Large intestine (tissue), 3 donors: ENCODE results near the gene GANAB. TPM values are rescaled to one million over a fixed set of nuclear protein-coding genes. Genes with fewer than 3 reads are reported as not detected.
"Not testable (repeated sequence)": the region's sequence is repeated elsewhere in the genome, so short reads cannot be mapped to it uniquely, and the experiment has no call there.

Source experiments
- DNase-seq, 2 donors: peaks; one replicate each; pipeline versions ENCODE4 v3.0.0 to v3.0.0-alpha.2; 2013
- H3K27ac ChIP-seq: one replicate; pipeline ENCODE4 v1.5.1; 2013; ENCODE audit warnings: low read length
- H3K27me3 ChIP-seq: 2 replicates; pipeline ENCODE4 v1.6.1; 2013; ENCODE audit warnings: low read length; ENCODE audit not compliant: control insufficient read depth, insufficient read depth
- H3K36me3 ChIP-seq: 2 replicates; pipeline ENCODE4 v1.6.1; 2013; ENCODE audit warnings: low read length; ENCODE audit not compliant: control insufficient read depth, insufficient read depth
- H3K4me1 ChIP-seq: one replicate; pipeline ENCODE4 v1.6.1; 2013; ENCODE audit warnings: low read length; ENCODE audit not compliant: control insufficient read depth, insufficient read depth
- H3K4me3 ChIP-seq: one replicate; pipeline ENCODE4 v1.5.1; 2013; ENCODE audit warnings: low read length
- H3K9me3 ChIP-seq: one replicate; pipeline ENCODE4 v1.6.1; 2013; ENCODE audit warnings: mild to moderate bottlenecking, low read depth, low read length, moderate library complexity; ENCODE audit not compliant: control insufficient read depth
- WGBS: methylation state at CpG from one replicate; pipeline ENCODE4 v1.1.5; 2013; ENCODE audit warnings: low lambda C conversion rate; ENCODE audit not compliant: insufficient coverage; 5-methylcytosine and 5-hydroxymethylcytosine counted together
- polyA plus RNA-seq: library from polyadenylated mRNA; unstranded; fragments of 120-200 nt; gene quantifications from one replicate; pipeline ENCODE4 v1.2.1, GENCODE V29; 2013

GANAB gene
- polyA plus RNA-seq, 1 donor = 272 TPM

GRCh38 chr11:62588966-62589637 lies 57.3 kb downstream of the GANAB start:
- Histone ChIP-seq H3K4me3 (no peak overlapping the region), H3K27me3 (no peaks in the 10 kb centered on the region), H3K9me3 (no peaks in the 10 kb centered on the region), H3K36me3 (peaks cover 34% of the 10 kb centered on the region), H3K27ac (no peak overlapping the region), H3K4me1 (peaks cover 12% of the 10 kb centered on the region)
- WGBS = 23% methylated on average over 2 of the region's 18 CpGs
- DNase-seq = no peak

DNA sequence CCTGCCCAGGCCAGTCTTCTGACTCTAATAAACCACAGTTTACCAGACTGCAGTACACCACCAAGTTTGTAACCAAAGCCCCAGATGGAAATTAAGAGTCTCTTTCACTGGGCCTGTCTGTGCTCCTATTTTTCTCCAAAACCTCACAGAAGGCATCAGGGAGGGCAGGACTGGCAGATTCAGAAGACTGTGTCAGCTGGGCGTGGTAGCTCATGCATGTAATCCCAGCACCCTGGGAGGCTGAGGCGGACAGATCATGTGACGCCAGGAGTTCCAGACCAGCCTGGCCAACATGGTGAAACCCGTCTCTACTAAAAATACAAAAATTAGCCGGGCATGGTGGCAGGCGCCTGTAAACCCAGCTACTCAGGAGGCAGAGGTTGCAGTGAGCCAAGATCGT lies 61.1 kb downstream of the GANAB start:
- DNase-seq, H3K4me1 ChIP-seq, H3K27ac ChIP-seq, H3K27me3 ChIP-seq, H3K4me3 ChIP-seq, H3K9me3 ChIP-seq: not testable (repeated sequence)
- no CpG with 5 or more reads among the region's 7 CpGs for WGBS
- peaks cover 41% of the 10 kb centered on the region for H3K36me3 ChIP-seq

DNA sequence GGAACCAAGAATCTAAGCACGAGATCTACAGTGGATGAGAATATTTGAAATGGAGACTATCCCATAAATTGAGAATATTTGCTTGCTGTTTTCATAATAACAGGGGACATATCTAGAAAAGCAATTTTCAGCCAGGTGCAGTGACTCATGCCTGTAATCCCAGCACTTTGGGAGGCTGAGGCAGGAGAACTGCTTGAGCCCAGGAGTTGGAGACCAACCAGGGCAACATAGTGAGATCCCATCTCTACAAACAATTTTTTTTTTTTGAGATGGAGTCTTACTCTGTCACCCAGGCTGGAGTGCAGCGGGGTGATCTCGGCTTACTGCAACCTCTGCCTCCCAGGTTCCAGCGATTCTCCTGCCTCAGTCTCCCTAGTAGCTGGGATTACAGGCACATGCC lies 64.7 kb downstream of the GANAB start:
- not testable (repeated sequence) for DNase-seq, H3K4me1 ChIP-seq, H3K4me3 ChIP-seq, H3K27me3 ChIP-seq, H3K27ac ChIP-seq, H3K9me3 ChIP-seq
- no CpG with 5 or more reads among the region's 4 CpGs for WGBS
- H3K36me3 ChIP-seq = peaks cover 47% of the 10 kb centered on the region

DNA sequence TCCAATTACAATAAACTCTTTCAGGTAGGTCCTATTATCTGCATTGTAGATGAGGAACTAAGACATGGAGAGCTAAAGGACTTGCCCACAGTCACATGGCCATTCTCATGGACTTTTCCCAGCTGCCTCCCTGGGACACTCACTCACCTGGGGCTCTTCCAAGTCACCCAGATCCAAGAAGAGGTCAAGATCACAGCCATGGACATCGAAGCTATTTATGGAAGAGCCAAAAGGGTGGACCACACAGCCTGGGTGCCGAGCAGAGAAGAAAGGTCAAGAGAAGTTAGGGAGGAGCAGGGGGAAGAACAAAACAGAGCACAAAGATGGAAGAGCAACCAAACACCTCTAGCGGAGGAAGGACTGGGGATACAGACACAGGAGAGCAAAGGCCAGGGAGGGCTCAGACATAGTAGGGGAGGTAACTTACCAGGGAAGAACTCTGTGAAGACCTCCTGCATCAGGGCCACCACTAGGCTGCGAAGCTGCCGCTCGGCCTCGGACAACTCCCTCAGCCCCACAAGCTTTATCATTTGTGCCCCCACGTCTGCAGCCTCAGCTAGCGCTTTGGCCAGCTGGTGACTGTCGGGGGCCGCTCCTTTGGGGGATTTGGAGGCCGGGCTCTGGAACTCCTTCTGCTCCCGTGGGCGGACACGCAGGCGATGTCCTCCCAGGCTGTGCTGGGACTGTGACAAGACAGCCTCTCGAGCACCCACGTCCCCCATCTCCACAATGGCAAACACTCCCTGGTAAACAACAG lies 65.3 kb downstream of the GANAB start:
- DNase-seq = no peak
- no peak overlapping the region for H3K4me3 ChIP-seq
- 100% methylated on average over 1 of the region's 18 CpGs for WGBS
- no peak overlapping the region for H3K27ac ChIP-seq
- no peaks in the 10 kb centered on the region for H3K9me3 ChIP-seq
- H3K27me3 ChIP-seq = no peaks in the 10 kb centered on the region
- no peaks in the 10 kb centered on the region for H3K4me1 ChIP-seq
- peaks cover 51% of the 10 kb centered on the region for H3K36me3 ChIP-seq

DNA sequence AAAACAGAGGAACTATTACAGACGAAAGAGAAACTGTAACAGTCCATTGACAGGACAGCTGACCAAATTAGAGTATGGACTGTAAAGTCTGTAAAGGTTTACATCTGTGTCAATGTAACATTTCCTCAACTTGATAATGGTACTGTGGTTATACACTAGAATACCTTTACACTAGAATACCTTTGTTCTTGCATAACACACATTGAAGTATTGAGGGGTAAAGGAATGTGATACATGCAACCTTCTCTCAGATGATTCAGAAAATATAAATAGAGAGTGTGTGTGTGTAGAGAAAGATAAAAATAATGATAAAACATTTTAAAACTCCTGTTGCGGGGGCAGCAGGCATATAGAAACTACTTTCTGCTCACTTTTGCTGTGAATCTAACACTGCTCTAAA lies 67.2 kb downstream of the GANAB start:
- Histone ChIP-seq H3K36me3 (peaks cover 49% of the 10 kb centered on the region), H3K4me1 (peaks cover 11% of the 10 kb centered on the region), H3K9me3 (no peaks in the 10 kb centered on the region), H3K27me3 (no peaks in the 10 kb centered on the region), H3K27ac (no peak overlapping the region), H3K4me3 (no peak overlapping the region)
- DNase-seq = no peak
- WGBS = 100% methylated on average over 1 of the region's 2 CpGs

- Histone ChIP-seq H3K36me3 (peaks cover 49% of the 10 kb centered on the region), H3K27me3 (no peaks in the 10 kb centered on the region), H3K9me3 (no peaks in the 10 kb centered on the region), H3K4me1 (peaks cover 11% of the 10 kb centered on the region), H3K4me3 (no peak overlapping the region), H3K27ac (no peak overlapping the region)
- DNase-seq = no peak
- WGBS = no CpG with 5 or more reads among the region's 11 CpGs
Observed at GRCh38 chr11:62578541-62578940, 67.9 kb downstream of the GANAB start.

DNA sequence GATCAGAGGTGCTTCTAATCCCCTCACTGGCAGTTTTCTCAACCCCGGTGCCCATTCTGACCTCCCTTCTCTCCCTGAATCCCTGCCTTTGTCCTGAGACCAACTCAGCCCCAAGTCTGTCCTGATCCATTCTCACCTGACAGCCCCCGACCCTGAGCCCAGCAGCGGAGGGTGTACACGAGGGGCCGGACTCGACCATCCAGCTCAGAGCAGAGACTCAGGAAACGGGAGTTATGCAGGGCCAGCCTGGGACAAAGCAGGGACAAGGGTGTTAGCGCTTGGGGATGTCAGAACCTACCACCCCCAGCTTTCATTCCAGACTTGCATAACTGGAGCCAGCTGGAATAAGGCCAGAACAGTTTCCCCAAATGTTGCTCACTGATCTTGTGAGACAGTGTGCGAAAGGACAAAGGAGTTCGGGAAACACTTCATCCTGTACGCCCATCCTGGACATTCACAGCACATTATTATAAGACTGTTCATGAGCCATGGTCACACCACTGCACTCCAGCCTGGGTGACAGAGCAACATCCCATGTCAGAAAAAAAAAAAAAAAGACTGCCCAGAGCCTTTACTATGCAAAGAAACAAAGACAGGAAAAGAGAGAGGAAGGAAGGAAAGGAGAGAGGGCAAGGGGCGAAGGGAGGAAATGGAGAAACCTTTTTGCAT lies 69.2 kb downstream of the GANAB start:
- H3K4me3 ChIP-seq = no peak overlapping the region
- no peaks in the 10 kb centered on the region for H3K27me3 ChIP-seq
- H3K9me3 ChIP-seq = no peaks in the 10 kb centered on the region
- peaks cover 16% of the 10 kb centered on the region for H3K4me1 ChIP-seq
- H3K36me3 ChIP-seq = peaks cover 51% of the 10 kb centered on the region
- peak overlapping the region; percentile 13 for H3K27ac ChIP-seq
- whole genome bisulfite sequencing = 100% methylated on average over 1 of the region's 12 CpGs
- no peak for DNase-seq

DNA sequence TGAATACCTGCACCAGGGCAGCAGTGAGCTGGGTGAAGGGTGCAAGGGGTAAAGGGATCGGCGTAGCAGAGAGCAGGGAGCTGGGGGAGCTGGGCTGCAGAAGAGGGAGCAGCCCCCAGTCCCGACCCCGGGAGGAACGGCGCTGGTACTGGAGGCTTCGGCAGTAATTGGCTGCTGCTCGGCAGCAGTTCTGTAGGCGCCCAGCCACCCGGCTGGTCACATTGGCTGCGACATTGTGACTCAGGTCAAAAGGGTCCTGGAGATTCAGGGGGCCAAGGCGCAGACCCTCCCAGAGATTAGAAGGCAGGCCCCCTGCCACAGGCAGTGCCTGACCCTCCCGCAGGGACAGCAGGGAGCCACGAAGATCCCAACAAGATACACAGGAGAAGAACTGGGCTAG lies 70.6 kb downstream of the GANAB start:
- no peak overlapping the region for H3K4me3 ChIP-seq
- H3K36me3 ChIP-seq = peaks cover 54% of the 10 kb centered on the region
- WGBS = no CpG with 5 or more reads among the region's 14 CpGs

DNA sequence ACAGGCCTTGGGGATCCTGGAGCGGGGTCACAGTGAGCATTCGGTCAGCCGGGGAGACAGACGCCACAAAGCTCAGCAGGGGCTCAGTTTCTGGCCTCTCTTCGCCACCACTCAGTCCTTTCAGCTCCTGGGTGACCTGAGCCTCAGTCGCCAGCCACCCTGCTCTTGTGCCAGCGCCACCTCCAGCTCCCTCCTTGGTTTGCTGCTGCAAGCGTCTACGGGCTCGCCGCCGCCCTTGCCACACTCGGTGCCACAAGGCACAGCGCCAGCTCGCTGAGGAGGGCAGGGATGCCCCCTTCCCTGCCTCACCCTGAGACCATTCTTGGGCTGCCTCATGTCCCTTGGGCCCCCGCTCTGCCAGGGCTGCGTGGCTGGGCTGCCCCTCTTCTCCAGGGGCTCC lies 71.3 kb downstream of the GANAB start:
- no CpG with 5 or more reads among the region's 17 CpGs for WGBS
- no peak for DNase-seq

More for the DNA sequence above, 70.6 kb downstream of the GANAB start:
- Histone ChIP-seq H3K9me3 (no peaks in the 10 kb centered on the region), H3K27ac (no peak overlapping the region), H3K27me3 (no peaks in the 10 kb centered on the region), H3K4me1 (peaks cover 19% of the 10 kb centered on the region)
- DNase-seq = no peak

More for the DNA sequence above, 71.3 kb downstream of the GANAB start:
- Histone ChIP-seq H3K4me3 (peak overlapping the region; percentile 85), H3K9me3 (no peaks in the 10 kb centered on the region), H3K36me3 (peaks cover 58% of the 10 kb centered on the region), H3K27ac (peak overlapping the region; percentile 89), H3K27me3 (no peaks in the 10 kb centered on the region), H3K4me1 (peaks cover 19% of the 10 kb centered on the region)
